NCI-H2029 treated with DMSO at 0.1 percent for 48 hours (cell line): ENCODE results near the gene MARCHF3.
"Not testable (repeated sequence)": the region's sequence is repeated elsewhere in the genome, so short reads cannot be mapped to it uniquely, and the experiment has no call there.

Source experiments
- DNase-seq: peaks from one replicate; lab custom pipeline; 2025; lab: John Stamatoyannopoulos, UW

The MARCHF3 gene

DNA sequence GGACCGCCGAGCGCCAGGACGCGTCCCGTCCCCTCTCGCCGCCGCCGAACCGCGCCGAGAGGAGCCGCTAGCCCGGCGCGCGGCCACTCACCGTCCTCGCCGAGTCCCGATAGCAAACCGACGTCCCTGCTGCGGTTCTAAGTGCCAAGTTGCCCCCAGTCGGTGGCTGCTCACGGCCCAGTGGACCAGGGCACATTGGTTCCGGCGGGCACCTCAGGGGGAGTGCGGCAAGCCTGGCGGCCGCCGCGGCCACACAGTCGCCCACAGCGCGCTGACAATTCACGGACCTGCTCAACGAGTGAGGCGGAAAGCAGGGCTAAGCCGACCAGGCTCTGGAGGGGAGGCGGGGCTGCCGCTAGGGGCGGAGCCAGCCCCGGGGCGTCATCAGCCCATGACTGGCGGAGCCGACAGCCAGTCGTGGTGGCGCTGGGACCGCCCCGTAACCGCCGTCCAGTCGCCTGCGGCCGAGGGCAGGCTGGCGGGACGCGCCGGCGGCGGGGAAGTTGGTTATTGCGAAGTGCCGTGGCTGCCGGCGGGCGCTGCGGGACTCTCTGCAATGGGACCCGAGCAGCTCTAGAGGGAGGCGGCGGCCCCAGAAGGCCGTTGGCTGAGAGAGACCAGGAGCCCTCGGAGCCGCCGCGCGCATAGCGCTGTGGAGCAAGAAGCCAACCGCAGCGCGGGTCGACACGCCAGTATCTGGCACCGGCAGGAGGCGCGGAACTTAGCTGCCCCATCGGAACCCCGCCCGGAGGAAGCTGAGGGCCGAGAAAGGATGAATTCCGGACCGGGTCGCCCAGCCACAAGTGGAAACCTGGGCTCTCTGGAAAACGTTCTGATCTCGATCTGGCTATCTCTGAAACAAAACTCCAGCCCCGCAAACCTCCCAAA, at the start of gene MARCHF3:
MARCHF3 (minus strand) TSS at position 300 of the 888 bp plus-strand sequence. CDS start 112,387 bp downstream, outside the sequence.
- peak; percentile 77 for DNase-seq

DNA sequence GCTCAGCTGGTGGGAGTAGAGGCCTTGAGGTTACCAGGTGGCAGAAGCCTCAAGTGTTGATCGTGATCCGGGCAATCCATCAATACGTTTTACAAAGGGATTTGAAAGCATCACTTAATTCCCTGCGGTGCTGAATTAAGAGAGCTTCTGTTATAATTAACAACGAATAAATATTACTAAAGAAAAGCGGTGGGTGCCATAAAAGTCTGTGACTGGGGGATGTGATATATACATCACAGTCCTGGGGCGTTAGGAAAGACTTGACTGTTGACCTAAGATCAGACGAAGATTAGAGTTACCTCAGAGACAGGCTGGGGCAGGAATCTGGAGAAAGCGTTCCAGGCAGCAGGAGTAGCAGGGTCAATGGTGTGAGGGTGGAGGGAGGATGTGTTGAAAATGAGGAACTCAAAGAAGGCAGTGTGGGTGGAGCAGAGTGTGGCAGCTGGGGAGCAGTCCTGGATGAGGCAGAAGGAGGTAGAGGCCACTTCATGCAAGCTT, 49.7 kb upstream of the MARCHF3 start:
- no peak for DNase-seq

GRCh38 chr5:127077366-127077765, 47.0 kb upstream of the MARCHF3 start:
- no peak for DNase-seq

DNA sequence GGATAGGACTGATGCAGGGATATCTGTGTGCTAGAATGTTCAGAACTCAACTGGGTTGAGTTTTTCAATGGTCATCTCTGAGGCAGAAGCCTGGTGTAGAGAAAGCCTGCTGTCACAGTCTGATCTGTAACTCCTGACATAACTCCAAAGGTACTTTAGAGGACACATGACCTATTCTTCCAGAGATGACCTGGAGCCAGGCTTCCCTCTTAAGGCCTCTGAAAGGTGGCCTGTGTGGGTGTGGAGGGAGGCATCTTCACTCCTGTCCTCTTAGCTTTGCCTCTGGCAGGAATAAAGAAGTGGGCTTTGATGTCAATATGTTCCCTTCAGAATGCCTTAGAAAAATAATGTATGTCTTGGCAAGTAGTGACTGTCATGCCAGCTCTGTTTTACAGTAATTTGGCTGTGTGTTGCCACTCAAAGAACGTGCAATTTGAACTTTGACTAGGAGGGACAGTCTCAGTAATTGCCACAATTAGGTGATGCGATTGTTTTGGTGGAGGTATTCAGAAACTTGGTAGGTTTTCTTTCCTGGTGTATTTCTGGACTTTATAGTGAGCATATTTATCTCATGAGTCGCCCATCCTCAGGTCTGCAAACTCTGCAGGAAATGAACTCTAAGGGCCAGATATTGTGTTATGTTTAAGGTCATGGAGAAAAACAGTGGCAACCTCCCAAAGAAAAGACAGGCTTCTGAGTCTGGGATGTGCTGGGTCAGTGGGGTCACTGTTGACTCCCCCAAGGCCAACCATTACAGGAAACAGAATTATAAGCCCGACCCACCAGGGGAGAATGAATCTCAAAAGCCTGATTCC, 46.2 kb upstream of the MARCHF3 start:
- DNase-seq: no peak

GRCh38 chr5:127074466-127074865, 44.1 kb upstream of the MARCHF3 start:
- DNase-seq: no peak

DNA sequence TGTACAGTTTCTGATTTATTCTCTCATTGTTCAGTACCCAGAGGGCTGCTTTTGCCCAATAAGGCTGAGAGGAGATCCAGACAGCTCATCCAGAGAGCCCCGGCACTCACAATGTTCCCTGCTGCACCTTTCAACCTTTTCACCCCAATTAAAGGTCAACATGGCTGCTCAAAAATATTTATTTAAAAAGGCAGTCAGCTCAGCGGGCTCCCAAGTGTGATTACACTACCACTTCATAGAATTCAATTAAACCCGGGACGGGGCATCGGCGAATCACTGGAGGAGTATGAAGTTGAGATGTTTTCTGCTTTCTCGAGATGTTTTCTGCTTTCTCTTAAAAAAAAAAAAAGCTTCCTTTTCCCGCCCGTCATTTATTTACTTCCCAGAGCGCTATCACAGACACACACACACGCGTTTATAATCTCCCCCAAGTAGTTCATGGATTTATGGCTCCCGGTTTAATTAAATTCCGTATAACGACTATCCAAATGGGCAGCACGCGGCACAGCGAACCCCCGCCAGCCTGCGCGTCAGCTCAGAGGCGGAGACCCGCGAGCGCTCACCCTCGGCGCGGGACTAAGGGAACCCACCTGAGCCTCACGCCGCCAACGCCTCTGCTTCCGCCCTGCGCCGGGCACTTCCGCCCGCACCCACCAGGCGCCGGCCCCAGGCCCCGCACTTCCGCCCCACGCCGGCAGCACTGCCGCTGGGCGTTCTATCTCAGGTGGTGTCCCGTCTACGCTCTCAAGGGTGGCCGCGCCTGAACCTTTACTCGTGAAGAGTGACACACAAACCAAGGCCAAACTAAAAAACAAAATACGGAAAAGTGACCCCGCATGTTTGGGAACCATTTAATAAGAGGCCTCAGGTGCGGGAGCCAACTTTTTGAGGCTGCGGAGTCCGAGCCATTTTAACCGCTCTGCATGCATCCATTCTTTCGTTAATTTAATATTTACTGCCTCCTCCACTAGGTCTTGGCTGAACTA, 42.8 kb upstream of the MARCHF3 start, which contains the start of gene C5orf63:
C5orf63 (minus strand) TSS at position 642 of the 986 bp plus-strand sequence. CDS start 14,507 bp downstream, outside the sequence.
- DNase-seq: peak; percentile 33

- DNase-seq: no peak
These were observed 39.9 kb upstream of the MARCHF3 start for GRCh38 chr5:127070243-127070642.

- DNase-seq: no peak
These were observed 38.3 kb upstream of the MARCHF3 start for GRCh38 chr5:127068493-127069214.

DNA sequence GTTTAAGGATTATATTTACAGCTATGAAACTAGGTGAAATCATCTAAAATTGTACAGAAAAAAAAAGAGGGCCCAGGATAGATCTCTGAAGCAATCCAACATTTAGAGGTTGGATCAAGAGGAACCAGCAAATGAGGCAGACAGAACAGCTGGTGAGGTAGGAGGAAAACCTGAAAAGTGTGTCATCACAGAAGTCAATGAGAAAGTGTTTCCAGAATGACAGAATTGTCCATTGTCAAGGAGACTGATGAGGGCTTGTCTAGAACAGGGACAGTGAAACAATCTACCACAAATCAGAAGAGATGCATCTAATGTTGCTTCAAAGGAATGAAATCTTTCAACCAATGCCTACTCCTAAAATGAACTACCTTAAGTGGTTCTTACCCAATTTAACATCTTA, 36.4 kb upstream of the MARCHF3 start:
- DNase-seq: no peak

DNA sequence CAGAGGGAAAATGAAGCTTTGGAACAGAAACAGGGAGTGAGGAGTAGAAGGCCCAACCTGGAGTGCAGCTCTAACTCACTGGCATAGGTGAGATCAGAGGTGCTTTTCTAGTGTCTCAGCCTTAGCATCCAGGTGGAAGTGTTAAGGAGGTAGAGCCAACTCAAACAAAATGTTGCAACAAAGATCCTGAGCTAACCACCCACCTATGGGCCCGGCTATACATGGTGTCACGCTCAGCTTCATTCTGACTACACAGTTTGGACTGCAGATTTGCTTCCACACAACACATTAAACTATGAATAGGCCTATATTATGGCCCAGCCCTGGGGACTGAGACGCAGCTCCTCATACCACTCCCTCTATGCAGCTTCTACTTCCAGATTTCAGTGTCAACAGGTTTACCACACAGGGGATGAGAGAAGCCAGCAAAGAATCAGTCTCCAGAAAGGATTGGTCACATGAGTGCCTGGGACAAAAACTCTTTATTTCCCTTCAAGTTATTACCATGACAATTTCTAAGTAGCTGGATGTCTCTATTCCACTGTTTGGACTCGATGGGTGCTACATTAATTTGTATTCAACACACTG, 34.0 kb upstream of the MARCHF3 start:
- no peak for DNase-seq

- no peak for DNase-seq
These were observed 33.0 kb upstream of the MARCHF3 start for GRCh38 chr5:127063257-127063913.

DNA sequence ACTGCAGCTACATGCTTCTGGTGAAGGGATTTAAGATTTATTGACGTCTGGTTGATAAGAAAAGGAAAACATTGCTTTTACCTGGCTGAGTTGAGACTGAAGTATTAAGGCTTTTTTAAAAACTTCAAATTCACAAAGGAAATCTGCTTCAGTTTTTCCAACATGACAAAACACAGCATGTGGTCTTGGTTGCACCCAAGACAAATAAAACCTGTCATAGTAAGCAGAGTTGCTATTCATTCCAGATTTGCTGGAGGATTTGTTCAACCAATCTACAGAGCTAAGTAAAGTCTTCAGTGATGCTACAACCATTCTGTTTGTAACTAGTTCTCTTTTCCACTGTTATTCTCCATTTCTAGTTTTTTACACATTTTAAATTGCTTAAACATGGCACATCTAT, 31.6 kb upstream of the MARCHF3 start:
- no peak for DNase-seq

- no peak for DNase-seq
These were observed 31.2 kb upstream of the MARCHF3 start for GRCh38 chr5:127061537-127061936.

GRCh38 chr5:127060470-127060985, 30.2 kb upstream of the MARCHF3 start:
- DNase-seq: no peak

GRCh38 chr5:127056896-127057295, 26.5 kb upstream of the MARCHF3 start:
- DNase-seq: no peak

- no peak for DNase-seq
These were observed 25.7 kb upstream of the MARCHF3 start for GRCh38 chr5:127055880-127056653.

- not testable (repeated sequence) for DNase-seq
These were observed 23.2 kb upstream of the MARCHF3 start for GRCh38 chr5:127053551-127053950.

GRCh38 chr5:127053049-127053448, 22.7 kb upstream of the MARCHF3 start:
- peak; percentile 68 for DNase-seq

DNA sequence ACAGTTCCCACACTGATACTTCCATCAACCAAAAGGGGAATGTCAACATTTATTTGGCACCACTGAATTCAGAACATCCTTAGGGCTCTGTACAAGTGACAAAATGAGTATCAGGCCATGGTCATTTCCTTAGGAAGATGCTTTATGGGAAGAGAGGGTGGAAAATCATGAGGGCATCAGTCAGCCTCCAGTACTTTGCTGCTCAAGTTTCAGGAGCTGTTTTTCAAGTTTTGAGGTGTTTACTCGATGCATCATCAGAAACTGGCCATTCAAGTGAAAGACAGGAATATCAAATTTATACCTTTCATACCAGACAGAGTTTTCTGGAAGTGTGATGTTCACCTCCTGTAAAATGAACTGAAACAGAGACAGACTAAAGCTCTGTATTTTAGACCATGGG, 21.2 kb upstream of the MARCHF3 start:
- DNase-seq: no peak
